Eye (tissue), 1 donor: Measurements from ENCODE around the gene RALGAPA2.

Experiments used
- DNase-seq: peaks from one replicate; pipeline ENCODE4 v3.0.0-alpha.2; 2015

Gene RALGAPA2

GRCh38 chr20:20712474-20713243 lies at the start of gene RALGAPA2:
RALGAPA2 (minus strand) TSS chr20:20712644; CDS start chr20:20712480, 164 bp downstream.
- DNase-seq, result peak; percentile 100

GRCh38 chr20:20761301-20761700 lies 48.9 kb upstream of the RALGAPA2 start:
- DNase-seq, result no peak

GRCh38 chr20:20759132-20759531 lies 46.7 kb upstream of the RALGAPA2 start:
- no peak for DNase-seq

GRCh38 chr20:20755674-20756319 lies 43.4 kb upstream of the RALGAPA2 start:
- no peak for DNase-seq

GRCh38 chr20:20755231-20755630 lies 42.8 kb upstream of the RALGAPA2 start:
- DNase-seq, result no peak

GRCh38 chr20:20754714-20755113 lies 42.3 kb upstream of the RALGAPA2 start:
- no peak for DNase-seq

- DNase-seq, result no peak
Measured at GRCh38 chr20:20752712-20753111, 40.3 kb upstream of the RALGAPA2 start.

- no peak for DNase-seq
Measured at GRCh38 chr20:20747298-20747697, 34.9 kb upstream of the RALGAPA2 start.

GRCh38 chr20:20744170-20744725 lies 31.8 kb upstream of the RALGAPA2 start:
- DNase-seq, result no peak

GRCh38 chr20:20743511-20744169 lies 31.2 kb upstream of the RALGAPA2 start:
- DNase-seq, result peak; percentile 92

- DNase-seq, result no peak
Measured at GRCh38 chr20:20741087-20742045, 28.9 kb upstream of the RALGAPA2 start.

GRCh38 chr20:20740541-20740940 lies 28.1 kb upstream of the RALGAPA2 start:
- DNase-seq, result no peak

GRCh38 chr20:20737158-20737557 lies 24.7 kb upstream of the RALGAPA2 start:
- no peak for DNase-seq

- DNase-seq, result no peak
Measured at GRCh38 chr20:20736303-20736702, 23.9 kb upstream of the RALGAPA2 start.

- no peak for DNase-seq
Measured at GRCh38 chr20:20734475-20734948, 22.1 kb upstream of the RALGAPA2 start.

GRCh38 chr20:20733943-20734342 lies 21.5 kb upstream of the RALGAPA2 start:
- no peak for DNase-seq

- no peak for DNase-seq
Measured at GRCh38 chr20:20732641-20733040, 20.2 kb upstream of the RALGAPA2 start.

GRCh38 chr20:20731945-20732296 lies 19.5 kb upstream of the RALGAPA2 start:
- no peak for DNase-seq

- no peak for DNase-seq
Measured at GRCh38 chr20:20731000-20731944, 18.8 kb upstream of the RALGAPA2 start.

- no peak for DNase-seq
Measured at GRCh38 chr20:20729563-20729962, 17.1 kb upstream of the RALGAPA2 start.

- DNase-seq, result no peak
Measured at GRCh38 chr20:20721489-20721888, 9.0 kb upstream of the RALGAPA2 start.
